HUES48 (cell line): Measurements from ENCODE around the gene KRT83.
"Not testable (repeated sequence)": the region's sequence is repeated elsewhere in the genome, so short reads cannot be mapped to it uniquely, and the experiment has no call there.

Source experiments
- H3K27ac ChIP-seq: one replicate; pipeline ENCODE4 v1.7.0; 2013; ENCODE audit warnings: low read depth, low read length, inconsistent platforms
- H3K27me3 ChIP-seq: 2 replicates; pipeline ENCODE4 v1.6.1; 2013; ENCODE audit warnings: mild to moderate bottlenecking, low read length; ENCODE audit not compliant: control insufficient read depth, insufficient read depth
- H3K36me3 ChIP-seq: 2 replicates; pipeline ENCODE4 v1.6.1; 2013; ENCODE audit warnings: low read length; ENCODE audit not compliant: control insufficient read depth, insufficient read depth
- H3K4me1 ChIP-seq: 2 replicates; pipeline ENCODE4 v1.6.1; 2013; ENCODE audit warnings: mild to moderate bottlenecking, low read length; ENCODE audit not compliant: control insufficient read depth, insufficient read depth
- H3K4me3 ChIP-seq: 2 replicates; pipeline ENCODE4 v1.5.1; 2013; ENCODE audit warnings: mild to moderate bottlenecking, low read depth, low read length
- H3K9ac ChIP-seq: 2 replicates; pipeline ENCODE4 v1.6.1; 2013; ENCODE audit warnings: mild to moderate bottlenecking, low read depth, low read length, moderate library complexity
- H3K9me3 ChIP-seq: 2 replicates; pipeline ENCODE4 v1.6.1; 2013; ENCODE audit warnings: low read length; ENCODE audit not compliant: control insufficient read depth, insufficient read depth

The KRT83 gene

DNA sequence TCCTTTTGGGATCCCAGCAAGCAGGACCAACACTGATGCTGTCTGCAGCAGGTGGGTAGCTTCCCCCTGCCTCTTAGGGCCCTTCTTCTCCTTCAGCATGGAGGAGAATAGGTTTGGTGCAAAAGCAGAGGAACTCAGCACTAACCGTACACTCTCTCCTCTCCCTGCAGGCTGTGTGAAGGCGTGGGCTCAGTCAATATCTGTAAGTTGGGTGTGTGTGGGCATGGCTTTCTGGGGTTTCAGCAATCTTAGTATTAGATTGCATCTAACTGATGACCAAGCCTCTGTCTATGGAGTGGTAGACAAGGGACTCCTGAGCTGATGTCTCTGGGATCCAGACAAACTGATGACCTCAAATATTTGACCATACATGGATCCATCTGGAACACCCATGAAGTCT lies 31.8 kb upstream of the KRT83 start:
- no peak overlapping the region for H3K9ac ChIP-seq
- H3K9me3 ChIP-seq, result no peaks in the 10 kb centered on the region
- H3K27ac ChIP-seq, result no peak overlapping the region
- H3K27me3 ChIP-seq, result no peaks in the 10 kb centered on the region
- no peak overlapping the region for H3K4me3 ChIP-seq
- H3K36me3 ChIP-seq, result no peaks in the 10 kb centered on the region
- no peaks in the 10 kb centered on the region for H3K4me1 ChIP-seq

DNA sequence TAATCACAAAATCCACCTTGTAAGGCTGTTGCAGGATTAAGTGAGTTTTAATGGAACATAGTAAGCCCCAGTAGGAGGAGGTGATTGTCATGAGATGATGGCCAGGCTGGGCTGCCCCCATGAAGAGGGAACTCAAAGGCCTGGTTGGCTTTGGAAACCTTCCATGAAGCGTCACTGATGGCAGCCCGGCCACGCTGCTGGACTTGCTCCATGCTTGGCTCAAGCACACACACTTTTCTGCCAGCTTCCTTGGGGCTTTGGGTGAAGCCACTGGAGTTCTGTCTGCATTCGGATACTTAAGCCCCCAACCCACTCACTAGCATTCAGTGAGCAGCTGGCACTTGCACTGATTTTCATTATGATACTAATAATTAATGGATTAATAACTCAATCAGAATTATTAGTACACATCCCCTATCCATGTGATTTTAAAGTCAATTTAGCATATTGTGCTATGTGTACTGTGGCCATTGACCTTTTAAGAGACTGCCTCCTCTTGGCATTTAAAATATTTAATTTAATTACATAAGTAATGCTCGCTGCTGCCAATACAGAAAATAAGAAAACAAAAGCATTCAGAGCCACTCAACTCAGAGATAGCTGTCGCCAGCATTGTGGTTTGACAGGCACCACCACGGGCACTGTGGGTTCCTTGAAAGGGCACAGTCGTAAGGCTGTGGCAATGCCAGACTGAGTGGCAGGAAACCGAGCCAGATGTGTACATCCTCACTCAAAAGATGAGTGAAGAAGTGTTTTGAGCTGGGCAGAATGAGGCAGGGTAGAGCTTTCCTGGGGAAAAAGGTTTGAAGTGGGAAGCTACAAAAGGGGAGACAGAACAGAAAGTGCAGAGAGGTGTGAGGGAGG lies 30.2 kb upstream of the KRT83 start:
- no peaks in the 10 kb centered on the region for H3K9me3 ChIP-seq
- no peaks in the 10 kb centered on the region for H3K27me3 ChIP-seq
- H3K27ac ChIP-seq, result no peak overlapping the region
- H3K9ac ChIP-seq, result no peak overlapping the region
- H3K4me3 ChIP-seq, result no peak overlapping the region
- no peaks in the 10 kb centered on the region for H3K36me3 ChIP-seq
- H3K4me1 ChIP-seq, result no peaks in the 10 kb centered on the region

DNA sequence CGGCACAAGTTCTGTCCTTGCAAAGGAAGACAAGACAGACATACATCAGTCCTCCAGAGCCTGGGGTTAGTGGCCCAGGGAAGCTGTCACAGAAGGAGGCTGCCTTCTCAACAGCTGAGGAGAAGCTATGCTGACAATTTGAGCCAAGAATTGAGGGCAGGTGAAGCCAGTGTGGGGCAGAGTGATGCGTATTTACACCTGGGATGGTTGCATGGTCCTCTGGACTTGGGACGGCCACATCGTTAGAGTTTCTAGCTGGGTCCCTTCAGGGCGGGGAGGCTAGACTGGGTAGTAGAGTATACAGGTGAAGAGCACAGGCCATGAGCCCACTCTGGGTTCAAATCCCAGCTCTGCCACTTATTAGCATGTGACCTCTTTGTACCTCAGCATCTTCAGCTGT lies 29.6 kb upstream of the KRT83 start:
- no peak overlapping the region for H3K27ac ChIP-seq
- H3K4me3 ChIP-seq, result no peak overlapping the region
- H3K4me1 ChIP-seq, result no peaks in the 10 kb centered on the region
- H3K9ac ChIP-seq, result no peak overlapping the region
- H3K9me3 ChIP-seq, result no peaks in the 10 kb centered on the region
- no peaks in the 10 kb centered on the region for H3K36me3 ChIP-seq
- no peaks in the 10 kb centered on the region for H3K27me3 ChIP-seq

DNA sequence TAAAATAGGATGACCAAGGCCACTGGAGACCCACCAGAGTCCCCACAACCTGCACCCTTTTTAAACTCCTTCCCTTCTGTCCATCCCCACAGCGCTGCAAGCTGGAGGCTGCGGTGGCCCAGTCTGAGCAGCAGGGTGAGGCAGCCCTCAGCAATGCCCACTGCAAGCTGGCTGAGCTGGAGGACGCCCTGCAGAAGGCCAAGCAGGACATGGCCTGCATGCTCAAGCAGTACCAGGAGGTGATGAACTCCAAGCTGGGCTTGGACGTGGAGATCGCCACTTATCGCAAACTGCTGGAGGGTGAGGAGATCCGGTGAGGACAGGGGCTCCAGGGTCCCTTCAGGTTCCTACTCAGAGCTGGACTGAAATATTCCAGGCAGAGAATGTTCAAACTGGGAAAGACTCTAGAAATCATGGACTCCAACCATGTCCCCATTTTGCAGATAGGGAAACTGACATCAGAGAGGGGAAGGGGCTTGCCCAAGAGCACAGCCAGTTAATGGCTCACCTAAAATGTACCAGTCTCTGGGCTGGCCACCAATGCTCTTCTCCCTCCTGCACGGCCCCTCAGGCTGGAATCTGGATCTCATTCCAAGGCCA lies 28.9 kb upstream of the KRT83 start:
- H3K4me1 ChIP-seq, result no peaks in the 10 kb centered on the region
- no peaks in the 10 kb centered on the region for H3K27me3 ChIP-seq
- H3K4me3 ChIP-seq, result no peak overlapping the region

DNA sequence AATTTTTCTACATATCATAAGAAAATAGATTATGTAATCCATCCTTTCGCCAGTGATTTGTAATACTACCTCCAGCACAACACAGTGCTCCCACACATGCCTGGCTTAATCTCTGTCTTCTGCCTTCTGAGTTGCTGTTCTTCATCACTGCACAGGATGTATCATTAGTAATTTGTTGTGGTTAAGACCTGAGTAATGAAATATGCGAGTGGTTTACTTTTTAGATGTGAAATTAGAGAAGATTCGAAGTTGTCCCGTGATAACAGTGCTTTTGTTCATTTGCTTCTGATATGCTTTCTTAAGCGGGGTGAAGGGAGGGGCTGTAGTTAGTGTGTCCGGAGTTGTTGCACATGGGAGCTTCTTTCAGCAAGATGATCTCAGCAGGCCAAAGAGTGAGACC lies 28.0 kb upstream of the KRT83 start:
- no peaks in the 10 kb centered on the region for H3K9me3 ChIP-seq
- H3K4me1 ChIP-seq, result no peaks in the 10 kb centered on the region
- no peaks in the 10 kb centered on the region for H3K36me3 ChIP-seq
- H3K27ac ChIP-seq, result no peak overlapping the region
- H3K4me3 ChIP-seq, result no peak overlapping the region
- H3K27me3 ChIP-seq, result no peaks in the 10 kb centered on the region
- no peak overlapping the region for H3K9ac ChIP-seq

More for the DNA sequence above, 28.9 kb upstream of the KRT83 start:
- H3K36me3 ChIP-seq, result no peaks in the 10 kb centered on the region
- no peaks in the 10 kb centered on the region for H3K9me3 ChIP-seq
- no peak overlapping the region for H3K27ac ChIP-seq
- H3K9ac ChIP-seq, result no peak overlapping the region

DNA sequence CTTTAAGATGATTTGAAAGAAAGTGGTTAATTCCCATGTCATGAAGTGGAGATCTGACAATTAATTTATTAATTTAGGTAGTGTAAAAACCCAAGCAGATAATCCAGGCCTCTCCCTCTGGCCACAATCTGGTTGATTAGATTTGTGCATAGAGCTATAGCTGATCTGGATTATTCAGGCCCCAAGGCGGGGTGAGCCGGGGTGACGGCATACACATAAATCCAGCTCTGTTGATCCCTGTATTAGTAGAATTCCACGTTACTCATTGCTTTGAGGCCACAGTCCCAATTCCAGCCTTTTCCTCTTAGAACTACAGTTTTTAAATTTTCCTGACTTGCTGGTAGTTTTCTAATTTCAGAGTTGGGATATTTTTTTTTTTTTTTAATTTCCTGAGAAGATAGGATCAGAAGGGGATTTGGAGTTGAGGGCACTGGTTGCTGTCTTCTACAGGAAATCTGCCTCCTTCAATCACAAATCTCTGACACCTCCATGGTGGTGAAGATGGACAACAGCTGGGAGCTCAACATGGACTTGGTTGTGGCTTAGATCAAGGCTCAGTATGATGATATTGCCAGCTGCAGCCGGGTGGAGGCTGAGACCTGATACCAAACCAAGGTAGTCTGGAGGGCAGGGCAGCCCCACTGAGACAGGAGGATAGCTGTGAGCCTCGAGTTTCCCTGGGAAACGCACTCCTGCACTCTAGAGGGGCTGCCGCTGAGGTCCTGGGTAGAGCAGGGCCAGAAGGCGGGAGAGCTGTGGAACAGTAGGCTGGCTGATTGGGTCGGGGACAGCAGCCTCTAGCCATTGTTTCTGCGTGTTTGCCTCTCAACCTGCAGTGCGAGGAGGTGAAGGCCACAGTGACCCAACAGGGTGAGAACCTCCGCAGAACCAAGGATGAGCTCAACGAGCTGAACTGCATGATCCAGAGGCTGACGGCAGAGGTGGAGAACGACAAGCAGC lies 26.6 kb upstream of the KRT83 start:
- Histone ChIP-seq H3K4me3 (no peak overlapping the region), H3K27me3 (no peaks in the 10 kb centered on the region), H3K9me3 (no peaks in the 10 kb centered on the region), H3K27ac (no peak overlapping the region), H3K36me3 (no peaks in the 10 kb centered on the region), H3K4me1 (no peaks in the 10 kb centered on the region), H3K9ac (no peak overlapping the region)

DNA sequence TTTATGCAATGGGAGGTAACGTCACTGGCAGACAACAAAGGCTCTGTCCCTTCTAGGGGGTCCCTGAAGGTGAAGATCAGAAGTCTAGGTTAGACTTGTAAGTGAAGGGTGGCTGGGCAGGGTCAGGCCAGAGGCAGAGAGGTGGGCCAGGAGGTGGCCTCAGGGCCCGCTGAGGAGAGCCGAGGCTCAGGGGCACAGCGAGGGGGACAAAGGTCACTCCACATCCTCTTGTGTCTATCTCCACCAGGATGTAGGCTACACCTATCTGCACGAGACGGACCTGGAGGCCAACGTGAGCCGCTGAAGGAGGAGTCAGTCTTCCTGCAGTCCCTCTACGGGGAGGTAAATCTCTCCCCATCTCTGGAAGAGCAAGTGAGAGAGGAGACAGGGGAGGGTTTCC lies 25.8 kb upstream of the KRT83 start:
- no peaks in the 10 kb centered on the region for H3K9me3 ChIP-seq
- no peaks in the 10 kb centered on the region for H3K27me3 ChIP-seq
- no peak overlapping the region for H3K4me3 ChIP-seq
- H3K9ac ChIP-seq, result no peak overlapping the region
- no peak overlapping the region for H3K27ac ChIP-seq
- H3K4me1 ChIP-seq, result no peaks in the 10 kb centered on the region
- H3K36me3 ChIP-seq, result no peaks in the 10 kb centered on the region

DNA sequence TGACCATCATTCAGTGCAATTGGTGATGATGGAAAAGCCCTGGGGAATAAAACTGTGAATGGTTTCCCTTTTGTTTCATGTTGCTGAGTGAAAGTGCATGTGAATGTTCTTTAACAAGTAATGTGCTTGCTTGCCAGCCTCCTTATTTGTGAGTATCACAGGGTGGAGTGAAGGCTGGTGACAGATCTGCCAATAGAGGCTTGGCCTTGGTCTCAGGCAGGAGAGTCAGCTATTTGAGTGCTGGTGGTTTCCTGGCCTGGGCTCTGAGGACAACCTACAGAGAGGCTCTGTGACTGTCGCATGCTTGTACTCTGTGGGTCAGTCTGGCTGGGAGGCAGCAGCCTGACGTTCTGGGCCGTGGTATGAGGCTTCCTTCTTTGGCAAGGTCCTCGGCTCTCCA lies 25.4 kb upstream of the KRT83 start:
- no peaks in the 10 kb centered on the region for H3K36me3 ChIP-seq
- H3K4me1 ChIP-seq, result no peaks in the 10 kb centered on the region
- H3K27me3 ChIP-seq, result no peaks in the 10 kb centered on the region
- no peak overlapping the region for H3K9ac ChIP-seq
- no peak overlapping the region for H3K4me3 ChIP-seq
- H3K9me3 ChIP-seq, result no peaks in the 10 kb centered on the region
- no peak overlapping the region for H3K27ac ChIP-seq

DNA sequence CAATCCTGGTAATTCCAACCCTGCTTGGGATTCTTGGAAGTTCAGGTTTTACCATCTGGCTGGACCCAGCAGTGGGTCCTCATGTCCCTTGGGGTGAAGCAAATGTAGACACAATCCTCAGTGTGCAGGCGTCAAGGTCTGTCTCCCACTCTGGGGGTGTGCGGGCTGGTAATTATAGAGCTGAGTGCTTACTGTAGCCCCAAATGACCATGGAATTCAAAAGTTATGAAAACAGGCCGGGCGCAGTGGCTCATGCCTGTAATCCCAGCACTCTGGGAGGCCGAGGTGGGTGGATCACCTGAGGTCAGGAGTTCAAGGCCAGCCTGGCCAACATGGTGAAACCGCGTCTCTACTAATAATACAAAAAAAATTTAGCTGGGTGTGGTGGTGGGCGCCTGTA lies 23.8 kb upstream of the KRT83 start:
- not testable (repeated sequence) for H3K27ac ChIP-seq, H3K9ac ChIP-seq, H3K4me1 ChIP-seq, H3K9me3 ChIP-seq, H3K27me3 ChIP-seq, H3K4me3 ChIP-seq, H3K36me3 ChIP-seq

DNA sequence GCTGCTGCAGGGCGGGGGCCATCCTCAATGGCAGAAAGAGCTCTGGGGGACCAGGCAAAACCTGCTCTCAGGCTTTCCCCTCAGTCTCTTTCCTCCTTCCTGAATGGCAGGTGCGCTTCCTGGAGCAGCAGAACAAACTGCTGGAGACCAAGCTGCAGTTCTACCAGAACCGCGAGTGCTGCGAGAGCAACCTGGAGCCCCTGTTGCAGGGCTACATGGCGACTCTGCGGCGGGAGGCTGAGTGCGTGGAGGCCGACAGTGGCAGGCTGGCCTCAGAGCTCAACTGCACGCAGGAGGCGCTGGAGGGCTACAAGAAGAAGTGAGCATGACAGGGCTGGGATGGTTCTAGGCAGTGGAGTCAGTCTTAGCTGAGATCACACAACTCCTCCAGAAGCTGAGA lies 22.9 kb upstream of the KRT83 start:
- no peak overlapping the region for H3K27ac ChIP-seq
- H3K36me3 ChIP-seq, result no peaks in the 10 kb centered on the region
- H3K9me3 ChIP-seq, result no peaks in the 10 kb centered on the region
- no peaks in the 10 kb centered on the region for H3K4me1 ChIP-seq
- no peaks in the 10 kb centered on the region for H3K27me3 ChIP-seq
- H3K9ac ChIP-seq, result no peak overlapping the region
- H3K4me3 ChIP-seq, result no peak overlapping the region

DNA sequence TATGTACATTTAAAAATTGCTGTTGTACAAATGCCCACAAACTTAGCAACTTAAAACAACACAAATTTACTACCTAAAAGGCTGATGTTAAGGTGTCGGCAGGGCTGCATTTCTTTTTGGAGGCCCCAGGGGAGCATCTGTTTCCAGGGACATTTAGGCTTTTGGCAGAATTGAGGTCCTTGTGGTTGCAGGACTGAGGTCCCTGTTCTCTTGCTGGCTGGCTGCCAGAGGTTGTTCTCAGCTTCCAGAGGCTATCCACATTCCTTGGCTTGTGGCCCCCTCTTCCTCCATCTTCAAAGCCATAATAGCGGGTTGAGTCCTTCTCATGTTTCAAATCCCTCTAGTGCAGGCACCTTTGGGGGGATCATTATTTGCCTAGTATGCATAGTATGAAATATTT lies 22.4 kb upstream of the KRT83 start:
- H3K4me1 ChIP-seq, result no peaks in the 10 kb centered on the region
- H3K9me3 ChIP-seq, result no peaks in the 10 kb centered on the region
- H3K27ac ChIP-seq, result no peak overlapping the region
- H3K9ac ChIP-seq, result no peak overlapping the region
- no peak overlapping the region for H3K4me3 ChIP-seq
- no peaks in the 10 kb centered on the region for H3K36me3 ChIP-seq
- no peaks in the 10 kb centered on the region for H3K27me3 ChIP-seq
